HT1080 (cell line): ENCODE results near the gene SNAI3. TPM values are rescaled to one million over a fixed set of nuclear protein-coding genes. Genes with fewer than 3 reads are reported as not detected.
"Not testable (repeated sequence)": the region's sequence is repeated elsewhere in the genome, so short reads cannot be mapped to it uniquely, and the experiment has no call there.

Source experiments
- DNase-seq: peaks from one replicate; pipeline ENCODE4 v3.0.0-alpha.2; 2015; ENCODE audit warnings: low read depth
- total RNA-seq: library from RNA; depleted of rRNA; stranded (reverse); fragments of >200 nt; shearing (Covaris generic); gene quantifications from 2 replicates; pipeline ENCODE4 v1.2.3, GENCODE V29; 2014

SNAI3 gene
- total RNA-seq, 1 experiment from 2014 or later: 0.51 TPM

- DNase-seq: no peak
Measured at GRCh38 chr16:88671806-88672205, 14.5 kb downstream of the SNAI3 start.

- DNase-seq: no peak
Measured at GRCh38 chr16:88669980-88670379, 16.3 kb downstream of the SNAI3 start.

- DNase-seq: not testable (repeated sequence)
Measured at GRCh38 chr16:88669493-88669892, 16.8 kb downstream of the SNAI3 start.

GRCh38 chr16:88667461-88667860, 18.8 kb downstream of the SNAI3 start:
- DNase-seq: peak; percentile 31

GRCh38 chr16:88665570-88665969, 20.7 kb downstream of the SNAI3 start:
- no peak for DNase-seq

GRCh38 chr16:88665148-88665547, 21.2 kb downstream of the SNAI3 start:
- DNase-seq: no peak

GRCh38 chr16:88662843-88663606, 23.3 kb downstream of the SNAI3 start, which contains the start of gene MVD:
TSS of gene MVD (minus strand) at chr16:88663091. CDS start at chr16:88663080, 11 bp downstream.
- peak; percentile 98 for DNase-seq

GRCh38 chr16:88662222-88662842, 24.0 kb downstream of the SNAI3 start:
- no peak for DNase-seq

GRCh38 chr16:88661468-88661867, 24.8 kb downstream of the SNAI3 start:
- no peak for DNase-seq

- no peak for DNase-seq
Measured at GRCh38 chr16:88659160-88659559, 27.1 kb downstream of the SNAI3 start.

GRCh38 chr16:88658714-88659113, 27.6 kb downstream of the SNAI3 start:
- DNase-seq: no peak

- DNase-seq: no peak
Measured at GRCh38 chr16:88657371-88657770, 28.9 kb downstream of the SNAI3 start.

- no peak for DNase-seq
Measured at GRCh38 chr16:88656291-88656980, 29.9 kb downstream of the SNAI3 start.

- DNase-seq: no peak
Measured at GRCh38 chr16:88655733-88656281, 30.5 kb downstream of the SNAI3 start.

GRCh38 chr16:88655053-88655732, 31.1 kb downstream of the SNAI3 start:
- DNase-seq: no peak

- DNase-seq: no peak
Measured at GRCh38 chr16:88654363-88655052, 31.8 kb downstream of the SNAI3 start.

GRCh38 chr16:88653596-88654362, 32.5 kb downstream of the SNAI3 start:
- DNase-seq: no peak

GRCh38 chr16:88653101-88653500, 33.2 kb downstream of the SNAI3 start:
- no peak for DNase-seq

- no peak for DNase-seq
Measured at GRCh38 chr16:88652762-88653063, 33.6 kb downstream of the SNAI3 start.
